Measurements from ENCODE around the gene GPR15LG. TPM values are rescaled to one million over a fixed set of nuclear protein-coding genes. Genes with fewer than 3 reads are reported as not detected.

The GPR15LG gene
- polyA plus RNA-seq, 1 experiment: not detected

GRCh38 chr10:84193846-84194423 lies 20.3 kb downstream of the GPR15LG start:
- POLR2A ChIA-PET: no interaction called here
- TF ChIP-seq, protein P1, sequence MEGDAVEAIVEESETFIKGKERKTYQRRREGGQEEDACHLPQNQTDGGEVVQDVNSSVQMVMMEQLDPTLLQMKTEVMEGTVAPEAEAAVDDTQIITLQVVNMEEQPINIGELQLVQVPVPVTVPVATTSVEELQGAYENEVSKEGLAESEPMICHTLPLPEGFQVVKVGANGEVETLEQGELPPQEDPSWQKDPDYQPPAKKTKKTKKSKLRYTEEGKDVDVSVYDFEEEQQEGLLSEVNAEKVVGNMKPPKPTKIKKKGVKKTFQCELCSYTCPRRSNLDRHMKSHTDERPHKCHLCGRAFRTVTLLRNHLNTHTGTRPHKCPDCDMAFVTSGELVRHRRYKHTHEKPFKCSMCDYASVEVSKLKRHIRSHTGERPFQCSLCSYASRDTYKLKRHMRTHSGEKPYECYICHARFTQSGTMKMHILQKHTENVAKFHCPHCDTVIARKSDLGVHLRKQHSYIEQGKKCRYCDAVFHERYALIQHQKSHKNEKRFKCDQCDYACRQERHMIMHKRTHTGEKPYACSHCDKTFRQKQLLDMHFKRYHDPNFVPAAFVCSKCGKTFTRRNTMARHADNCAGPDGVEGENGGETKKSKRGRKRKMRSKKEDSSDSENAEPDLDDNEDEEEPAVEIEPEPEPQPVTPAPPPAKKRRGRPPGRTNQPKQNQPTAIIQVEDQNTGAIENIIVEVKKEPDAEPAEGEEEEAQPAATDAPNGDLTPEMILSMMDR (IDR thresholded peaks at IDR 0.05; ENCODE audit: insufficient read depth, low read depth, low read length): no peak
- Histone ChIP-seq H3K27me3 (ENCODE audit: control insufficient read depth, insufficient read depth, low read length) (peaks cover 23% of the 10 kb centered on the region), H3K4me3 (ENCODE audit: low read depth, low read length) (peak overlapping the region; percentile 16; the same call in 1 of the 2 replicates), H3K36me3 (ENCODE audit: control insufficient read depth, insufficient read depth, low read length) (no peaks in the 10 kb centered on the region)
- CTCF ChIA-PET: no interaction called here
- no peak for DNase-seq (ENCODE audit: low read depth)

DNA sequence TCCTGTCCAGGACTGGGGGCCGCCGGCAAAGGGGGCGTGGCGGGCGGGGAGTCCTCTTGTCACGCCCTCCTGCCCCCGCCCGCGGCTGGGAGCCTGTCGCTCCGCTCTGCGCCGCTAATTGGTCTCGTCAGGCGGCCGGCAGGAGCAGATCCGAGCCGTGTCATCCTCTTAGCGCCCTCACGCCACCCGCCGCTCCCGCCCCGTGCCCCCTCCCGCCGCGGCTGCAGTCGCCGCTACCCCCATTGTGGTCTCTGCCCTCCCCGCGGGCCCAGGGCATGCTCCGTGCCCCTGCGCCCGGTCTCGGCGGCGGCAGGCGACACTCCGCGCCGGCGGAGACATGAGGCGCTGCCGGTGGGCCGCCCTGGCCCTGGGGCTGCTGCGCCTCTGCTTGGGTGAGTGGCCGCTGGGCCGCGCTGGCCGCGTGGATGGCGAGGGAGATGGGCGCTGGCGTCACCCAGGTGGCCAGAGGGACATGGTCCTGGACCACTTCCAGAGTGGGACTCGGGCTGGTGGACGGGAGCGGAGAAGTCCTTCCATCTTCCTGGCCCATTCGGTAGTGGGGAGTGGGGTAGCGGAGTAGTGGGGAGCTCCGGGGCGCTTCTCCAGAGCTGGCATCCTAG lies 20.9 kb downstream of the GPR15LG start, which contains the start of gene CDHR1:
TSS of gene CDHR1 (plus strand) at position 114 of the 620 bp plus-strand sequence. CDS start at position 338, 224 bp downstream.
- Histone ChIP-seq H3K27me3 (ENCODE audit: control insufficient read depth, insufficient read depth, low read length) (peaks cover 23% of the 10 kb centered on the region), H3K36me3 (ENCODE audit: control insufficient read depth, insufficient read depth, low read length) (no peaks in the 10 kb centered on the region), H3K4me3 (ENCODE audit: low read depth, low read length) (peak within 1 kb of the TSS; percentile 16; the same call in 1 of the 2 replicates)
- ChIA-PET CTCF (no interaction called here), POLR2A (no interaction called here)
- DNase-seq (ENCODE audit: low read depth): no peak
- TF ChIP-seq, protein P1 (IDR thresholded peaks at IDR 0.05; ENCODE audit: insufficient read depth, low read depth, low read length): no peak

- H3K27me3 ChIP-seq (ENCODE audit: control insufficient read depth, insufficient read depth, low read length): peaks cover 23% of the 10 kb centered on the region
- TF ChIP-seq, protein P1 (IDR thresholded peaks at IDR 0.05; ENCODE audit: insufficient read depth, low read depth, low read length): no peak
- no peak overlapping the region for H3K4me3 ChIP-seq (ENCODE audit: low read depth, low read length)
- DNase-seq (ENCODE audit: low read depth): no peak
- no peaks in the 10 kb centered on the region for H3K36me3 ChIP-seq (ENCODE audit: control insufficient read depth, insufficient read depth, low read length)
- ChIA-PET CTCF (no interaction called here), POLR2A (no interaction called here)
Observed at GRCh38 chr10:84195044-84195830, 21.6 kb downstream of the GPR15LG start.

GRCh38 chr10:84196083-84196482 lies 22.5 kb downstream of the GPR15LG start:
- DNase-seq (ENCODE audit: low read depth): no peak
- ChIA-PET POLR2A (no interaction called here), CTCF (no interaction called here)
- Histone ChIP-seq H3K4me3 (ENCODE audit: low read depth, low read length) (no peak overlapping the region), H3K36me3 (ENCODE audit: control insufficient read depth, insufficient read depth, low read length) (no peaks in the 10 kb centered on the region), H3K27me3 (ENCODE audit: control insufficient read depth, insufficient read depth, low read length) (peaks cover 23% of the 10 kb centered on the region)
- TF ChIP-seq, protein P1 (IDR thresholded peaks at IDR 0.05; ENCODE audit: insufficient read depth, low read depth, low read length): no peak

- DNase-seq (ENCODE audit: low read depth): no peak
- CTCF ChIA-PET: no interaction called here
Observed at GRCh38 chr10:84196941-84197340, 23.3 kb downstream of the GPR15LG start.

More at GRCh38 chr10:84196941-84197340, 23.3 kb downstream of the GPR15LG start:
- no peaks in the 10 kb centered on the region for H3K36me3 ChIP-seq (ENCODE audit: control insufficient read depth, insufficient read depth, low read length)
- H3K4me3 ChIP-seq (ENCODE audit: low read depth, low read length): no peak overlapping the region
- TF ChIP-seq, protein P1 (IDR thresholded peaks at IDR 0.05; ENCODE audit: insufficient read depth, low read depth, low read length): no peak
- POLR2A ChIA-PET: no interaction called here
- H3K27me3 ChIP-seq (ENCODE audit: control insufficient read depth, insufficient read depth, low read length): peaks cover 23% of the 10 kb centered on the region
